B cell (primary cell): ENCODE measurements around the gene PRPF40A. TPM values are rescaled to one million over a fixed set of nuclear protein-coding genes. Genes with fewer than 3 reads are reported as not detected.

Experiments
- ATAC-seq: fragments of 200-7000 bp; cut with Tn5 transposase; one replicate; pipeline ENCODE4 v1.10.0; 2021; ENCODE audit warnings: low read depth, mild to moderate bottlenecking, moderate number of reproducible peaks, moderate library complexity
- CTCF ChIA-PET: fragments of 350-600 bp; sonication (Branson Sonifier 250); formaldehyde crosslinking; loops from one replicate; lab custom pipeline; 2021; ENCODE audit warnings: antibody characterized with exemption, inconsistent platforms; lab: Charles Lee
- POLR2A ChIA-PET: fragments of 350-600 bp; sonication (Branson Sonifier 250); formaldehyde crosslinking; loops from one replicate; lab custom pipeline; 2021; ENCODE audit warnings: antibody characterized with exemption; lab: Charles Lee
- DNase-seq: peaks from one replicate; pipeline ENCODE4 v3.0.0; 2013
- H2AFZ ChIP-seq: 2 replicates; pipeline ENCODE4 v1.6.1; 2012; ENCODE audit warnings: mild to moderate bottlenecking, low read depth, low read length; ENCODE audit not compliant: insufficient read depth, poor library complexity, severe bottlenecking
- H3K27ac ChIP-seq, 2 donors: 1 replicate in 1 of 2; 2 replicates in 1 of 2; pipeline ENCODE4 v1.5.1; 2012 to 2013; ENCODE audit warnings: low read length in 2 of 2, mild to moderate bottlenecking in 2 of 2, moderate library complexity in 1 of 2
- H3K27me3 ChIP-seq, 4 experiments: fragments of 200-600 bp in 1 of 4; sonication (generic) in 1 of 4; replicated peaks in 1 of 4; 1 replicate in 2 of 4; 2 replicates in 2 of 4; pipeline versions ENCODE4 v1.6.1 to v1.7.0; 2013 to 2016; ENCODE audit warnings: low read length in 3 of 4, mild to moderate bottlenecking in 2 of 4, mixed read lengths in 1 of 4, moderate library complexity in 1 of 4; ENCODE audit not compliant: insufficient read depth in 4 of 4, control insufficient read depth in 3 of 4; ENCODE audit errors: control extremely low read depth in 1 of 4
- H3K36me3 ChIP-seq, 2 experiments: replicated peaks in 1 of 2; 1 replicate in 1 of 2; 2 replicates in 1 of 2; pipeline versions ENCODE4 v1.6.1 to v1.7.1; 2013; ENCODE audit warnings: low read length in 1 of 2; ENCODE audit not compliant: insufficient read depth in 2 of 2, control insufficient read depth in 1 of 2; ENCODE audit errors: control extremely low read depth in 1 of 2, extremely low read depth in 1 of 2
- H3K4me1 ChIP-seq, 2 donors: fragments of 200-600 bp in 1 of 2; sonication (generic) in 1 of 2; 1 replicate in 1 of 2; 2 replicates in 1 of 2; pipeline versions ENCODE4 v1.5.1 to v1.6.1; 2013 to 2017; ENCODE audit warnings: low read length in 2 of 2; ENCODE audit not compliant: control insufficient read depth in 2 of 2, insufficient read depth in 2 of 2
- H3K4me2 ChIP-seq: replicated peaks from 2 replicates; pipeline ENCODE3; 2012; ENCODE audit warnings: mild to moderate bottlenecking, low read depth, low read length; ENCODE audit not compliant: poor library complexity, severe bottlenecking
- H3K4me3 ChIP-seq, 5 experiments: fragments of 200-600 bp in 1 of 5; sonication (generic) in 1 of 5; 1 replicate in 3 of 5; 2 replicates in 2 of 5; pipeline versions ENCODE4 v1.5.1 to v1.7.0; 2011 to 2016; ENCODE audit warnings: low read length in 4 of 5, mild to moderate bottlenecking in 4 of 5, low read depth in 2 of 5, control low read depth in 1 of 5, moderate library complexity in 1 of 5; ENCODE audit not compliant: insufficient read depth in 1 of 5; ENCODE audit errors: control extremely low read depth in 1 of 5, extremely low read depth in 1 of 5
- H3K79me2 ChIP-seq: fragments of 200-600 bp; sonication (generic); one replicate; pipeline ENCODE4 v1.6.0; 2016; ENCODE audit warnings: low read length; ENCODE audit not compliant: control insufficient read depth, insufficient read depth
- H3K9ac ChIP-seq: fragments of 200-600 bp; sonication (generic); 2 replicates; pipeline ENCODE4 v1.6.1; 2017; ENCODE audit warnings: mild to moderate bottlenecking, low read length, moderate library complexity
- H3K9me3 ChIP-seq, 3 donors: one replicate each; pipeline versions ENCODE4 v1.6.1 to v1.7.1; 2013; ENCODE audit warnings: low read length in 2 of 3; ENCODE audit not compliant: control insufficient read depth in 2 of 3, insufficient read depth in 1 of 3; ENCODE audit errors: control extremely low read depth in 1 of 3
- H4K20me1 ChIP-seq: 2 replicates; pipeline ENCODE4 v1.6.0; 2012; ENCODE audit warnings: mild to moderate bottlenecking, low read length; ENCODE audit not compliant: insufficient read depth, control insufficient read depth, poor library complexity, severe bottlenecking
- H3K27ac Mint-ChIP-seq: one replicate; pipeline ENCODE4 v1.8.0; 2021; ENCODE audit warnings: mixed read lengths
- H3K27me3 Mint-ChIP-seq: one replicate; pipeline ENCODE4 v1.8.0; 2021; ENCODE audit warnings: mixed read lengths
- H3K4me1 Mint-ChIP-seq: one replicate; pipeline ENCODE4 v1.8.0; 2021; ENCODE audit warnings: mixed read lengths
- H3K4me3 Mint-ChIP-seq: one replicate; pipeline ENCODE4 v1.8.0; 2021; ENCODE audit warnings: mixed read lengths
- H3K9me3 Mint-ChIP-seq: one replicate; pipeline ENCODE4 v1.8.0; 2022; ENCODE audit warnings: mixed read lengths; ENCODE audit not compliant: insufficient read depth
- CTCF ChIP-seq: fragments of 200-600 bp; IDR thresholded peaks from one replicate; pipeline ENCODE4 v1.8.0; 2022; ENCODE audit warnings: antibody characterized with exemption, mild to moderate bottlenecking
- EZH2 ChIP-seq: IDR thresholded peaks from 2 replicates; pipeline ENCODE4 v1.6.1; 2012; ENCODE audit warnings: borderline replicate concordance, low read depth, mild to moderate bottlenecking, moderate library complexity, low read length; ENCODE audit not compliant: insufficient read depth, poor library complexity, severe bottlenecking
- WGBS: methylation state at CpG from one replicate; pipeline ENCODE4 v1.1.5; 2013; ENCODE audit warnings: missing lambda C conversion rate; ENCODE audit not compliant: insufficient coverage; 5-methylcytosine and 5-hydroxymethylcytosine counted together
- intact Hi-C: fragments of 100-400 bp; cut with micrococcal nuclease; formaldehyde crosslinking; loops from one replicate; pipeline ENCODE4 v1.10.0; 2022
- polyA plus RNA-seq: library from polyadenylated mRNA; depleted of rRNA; stranded (reverse); fragments of >200 nt; gene quantifications from 2 replicates; pipeline ENCODE4 v1.2.3, GENCODE V29; 2012
- total RNA-seq, 2 donors: library from RNA; stranded (reverse); fragments of 120-200 nt in 1 of 2; gene quantifications; 1 replicate in 1 of 2; 2 replicates in 1 of 2; pipeline versions ENCODE4 v1.2.3 to v1.2.4, GENCODE V29; 2013 to 2022

Gene PRPF40A
- total and polyA plus RNA-seq, 2 donors (not counting 1 experiment from before 2014, with no cell fraction given) = 40.4 to 115 TPM

GRCh38 chr2:152615177-152615576, 102.1 kb downstream of the PRPF40A start:
- POLR2A ChIA-PET = no interaction called here
- ATAC-seq = no peak

GRCh38 chr2:152613235-152613634, 104.0 kb downstream of the PRPF40A start:
- Mint-ChIP-seq H3K27ac (no peak overlapping the region), H3K27me3 (no peaks in the 10 kb centered on the region), H3K4me3 (peak overlapping the region; percentile 2), H3K4me1 (peaks cover 30% of the 10 kb centered on the region), H3K9me3 (no peaks in the 10 kb centered on the region)
- ChIA-PET CTCF (no interaction called here), POLR2A (interaction anchor here (0.6 kb wide), 1 partner anchor 256 kb away, joined by 3 read pairs; no protein-coding TSS in a partner anchor)
- no peak overlapping the region for H3K9ac ChIP-seq
- no peak overlapping the region for H2AFZ ChIP-seq
- H3K9me3 ChIP-seq = no peaks in the 10 kb centered on the region
- no peak overlapping the region for H3K4me2 ChIP-seq
- no peak for ATAC-seq
- H3K79me2 ChIP-seq = no peaks in the 10 kb centered on the region
- no peak for TF ChIP-seq CTCF
- no peak for TF ChIP-seq EZH2
- intact Hi-C loops = loop anchor here (2.0 kb wide), 1 partner anchor 18 kb away; no protein-coding TSS in a partner anchor
- no peaks in the 10 kb centered on the region for H3K36me3 ChIP-seq
- H3K27ac ChIP-seq = no peak overlapping the region
- no CpG with 5 or more reads among the region's 2 CpGs for WGBS
- H3K27me3 ChIP-seq = no peaks in the 10 kb centered on the region
- H4K20me1 ChIP-seq = no peaks in the 10 kb centered on the region
- no peak overlapping the region for H3K4me3 ChIP-seq
- DNase-seq = no peak
- peaks cover 19 to 24% of the 10 kb centered on the region in 2 donors for H3K4me1 ChIP-seq

More at GRCh38 chr2:152615177-152615576, 102.1 kb downstream of the PRPF40A start:
- Histone ChIP-seq H2AFZ (no peak overlapping the region), H3K36me3 (no peaks in the 10 kb centered on the region), H3K27me3 (no peaks in the 10 kb centered on the region), H3K79me2 (no peaks in the 10 kb centered on the region), H3K9ac (no peak overlapping the region), H3K4me2 (no peak overlapping the region), H3K9me3 (no peaks in the 10 kb centered on the region), H4K20me1 (no peaks in the 10 kb centered on the region), H3K4me1 (peaks cover 19 to 24% of the 10 kb centered on the region in 2 donors), H3K4me3 (no peak overlapping the region), H3K27ac (no peak overlapping the region)
- no peak for DNase-seq
- no peak overlapping the region for H3K4me3 Mint-ChIP-seq
- no peak overlapping the region for H3K27ac Mint-ChIP-seq
- CTCF ChIA-PET = interaction anchor here (1.2 kb wide), 1 partner anchor 13 kb away, joined by 3 read pairs; no protein-coding TSS in a partner anchor
- intact Hi-C loops = no loop called here
- TF ChIP-seq CTCF (no peak), EZH2 (no peak)
- no peaks in the 10 kb centered on the region for H3K27me3 Mint-ChIP-seq
- peaks cover 30% of the 10 kb centered on the region for H3K4me1 Mint-ChIP-seq
- H3K9me3 Mint-ChIP-seq = no peaks in the 10 kb centered on the region
- no CpG with 5 or more reads among the region's 5 CpGs for WGBS
